Upper lobe of left lung (tissue), 4 donors: ENCODE results near the gene SCGB3A2.
A peak's percentile ranks its signal among the peaks of the same experiment; 100 is the strongest.

Experiments used
- CTCF ChIP-seq, 6 experiments: fragments of 450-650 bp in 4 of 6; fragments of 200-600 bp in 2 of 6; sonication (generic) in 2 of 6; IDR thresholded peaks; one replicate each; pipeline ENCODE4 v1.5.1; 2016 to 2019; ENCODE audit warnings: antibody characterized with exemption in 6 of 6
- POLR2AphosphoS5 ChIP-seq, 2 donors: sonication (generic); formaldehyde crosslinking; IDR thresholded peaks; one replicate each; pipeline ENCODE4 v1.5.1; 2017; ENCODE audit warnings: antibody characterized with exemption in 2 of 2

GRCh38 chr5:147887026-147887627 lies 8.6 kb downstream of the SCGB3A2 start:
- TF ChIP-seq CTCF (IDR thresholded peaks at IDR 0.05), result peak in 4 of 6 experiments; percentile 31 to 45 (median 42)
- no peak for TF ChIP-seq POLR2AphosphoS5 (IDR thresholded peaks at IDR 0.05)
